Stimulated activated CD8-positive, alpha-beta memory T cell treated with anti-CD3 and anti-CD28 coated beads, Interleukin-15, amount 100 ng/mL, for 1 hour (primary cell): ENCODE results near the gene PDE4D.

ENCODE experiments used
- DNase-seq: peaks from one replicate; pipeline ENCODE4 v3.0.0-alpha.2; 2020; ENCODE audit warnings: low read depth

Gene PDE4D

GRCh38 chr5:59655693-59656309, 237.7 kb downstream of the PDE4D start:
- no peak for DNase-seq

- DNase-seq: no peak
These were observed 238.8 kb downstream of the PDE4D start for GRCh38 chr5:59654691-59655090.

- DNase-seq: no peak
These were observed 241.1 kb downstream of the PDE4D start for GRCh38 chr5:59652449-59652848.

GRCh38 chr5:59648949-59649921, 244.3 kb downstream of the PDE4D start:
- no peak for DNase-seq

GRCh38 chr5:59648038-59648831, 245.3 kb downstream of the PDE4D start:
- DNase-seq: no peak

- no peak for DNase-seq
These were observed 248.1 kb downstream of the PDE4D start for GRCh38 chr5:59645380-59645779.

GRCh38 chr5:59640411-59640810, 253.1 kb downstream of the PDE4D start:
- no peak for DNase-seq

GRCh38 chr5:59637884-59638580, 255.5 kb downstream of the PDE4D start:
- no peak for DNase-seq

GRCh38 chr5:59629561-59629960, 264.0 kb downstream of the PDE4D start:
- DNase-seq: no peak

- no peak for DNase-seq
These were observed 265.3 kb downstream of the PDE4D start for GRCh38 chr5:59628062-59628828.

GRCh38 chr5:59624898-59625297, 268.6 kb downstream of the PDE4D start:
- DNase-seq: no peak

GRCh38 chr5:59622848-59623247, 270.7 kb downstream of the PDE4D start:
- no peak for DNase-seq

GRCh38 chr5:59621477-59621876, 272.0 kb downstream of the PDE4D start:
- DNase-seq: no peak

- no peak for DNase-seq
These were observed 272.9 kb downstream of the PDE4D start for GRCh38 chr5:59620535-59621212.

GRCh38 chr5:59618644-59619043, 274.9 kb downstream of the PDE4D start:
- DNase-seq: no peak

- DNase-seq: no peak
These were observed 276.2 kb downstream of the PDE4D start for GRCh38 chr5:59617186-59617771.

- no peak for DNase-seq
These were observed 277.1 kb downstream of the PDE4D start for GRCh38 chr5:59616413-59616812.

GRCh38 chr5:59615272-59615671, 278.3 kb downstream of the PDE4D start:
- DNase-seq: no peak

GRCh38 chr5:59609501-59610265, 283.8 kb downstream of the PDE4D start:
- no peak for DNase-seq
